Glutamatergic neuron (in vitro differentiated cells): ENCODE data around the gene ARL10. TPM values are rescaled to one million over a fixed set of nuclear protein-coding genes. Genes with fewer than 3 reads are reported as not detected.

Experiments used
- DNase-seq: peaks from one replicate; pipeline ENCODE4 v3.0.0; 2022
- H3K27ac Mint-ChIP-seq: one replicate; pipeline ENCODE4 v1.8.0; 2020; ENCODE audit warnings: mild to moderate bottlenecking, mixed read lengths, inconsistent platforms; ENCODE audit not compliant: unreplicated experiment
- H3K27me3 Mint-ChIP-seq: one replicate; pipeline ENCODE4 v1.8.0; 2020; ENCODE audit warnings: mild to moderate bottlenecking, moderate library complexity, mixed read lengths, inconsistent platforms; ENCODE audit not compliant: unreplicated experiment
- H3K36me3 Mint-ChIP-seq: one replicate; pipeline ENCODE4 v1.8.0; 2020; ENCODE audit warnings: mild to moderate bottlenecking, mixed read lengths, inconsistent platforms; ENCODE audit not compliant: unreplicated experiment
- H3K4me1 Mint-ChIP-seq: one replicate; pipeline ENCODE4 v1.8.0; 2020; ENCODE audit warnings: mild to moderate bottlenecking, low read depth, mixed read lengths, inconsistent platforms; ENCODE audit not compliant: unreplicated experiment
- H3K4me3 Mint-ChIP-seq: one replicate; pipeline ENCODE4 v1.8.0; 2020; ENCODE audit warnings: mild to moderate bottlenecking, mixed read lengths, inconsistent platforms; ENCODE audit not compliant: unreplicated experiment
- H3K9me3 Mint-ChIP-seq: one replicate; pipeline ENCODE4 v1.8.0; 2020; ENCODE audit warnings: mild to moderate bottlenecking, moderate library complexity, mixed read lengths, inconsistent platforms; ENCODE audit not compliant: unreplicated experiment
- total RNA-seq: library from RNA; stranded (reverse); fragmentation: NEBNext Ultra II Directional; extraction: Animal tissue kit (Norgen Biotek cat#: 25700); gene quantifications from one replicate; pipeline ENCODE4 v1.2.1, GENCODE V29; 2021; ENCODE audit not compliant: unreplicated experiment
- TF ChIP-seq, protein P1 (sequence below): fragments of 200-600 bp; sonication (generic); IDR thresholded peaks from one replicate; pipeline ENCODE4 v1.5.0; 2021; ENCODE audit not compliant: partially characterized antibody, unreplicated experiment

The ARL10 gene
- total RNA-seq, 1 donor from 2014 or later, result 34.7 TPM

DNA sequence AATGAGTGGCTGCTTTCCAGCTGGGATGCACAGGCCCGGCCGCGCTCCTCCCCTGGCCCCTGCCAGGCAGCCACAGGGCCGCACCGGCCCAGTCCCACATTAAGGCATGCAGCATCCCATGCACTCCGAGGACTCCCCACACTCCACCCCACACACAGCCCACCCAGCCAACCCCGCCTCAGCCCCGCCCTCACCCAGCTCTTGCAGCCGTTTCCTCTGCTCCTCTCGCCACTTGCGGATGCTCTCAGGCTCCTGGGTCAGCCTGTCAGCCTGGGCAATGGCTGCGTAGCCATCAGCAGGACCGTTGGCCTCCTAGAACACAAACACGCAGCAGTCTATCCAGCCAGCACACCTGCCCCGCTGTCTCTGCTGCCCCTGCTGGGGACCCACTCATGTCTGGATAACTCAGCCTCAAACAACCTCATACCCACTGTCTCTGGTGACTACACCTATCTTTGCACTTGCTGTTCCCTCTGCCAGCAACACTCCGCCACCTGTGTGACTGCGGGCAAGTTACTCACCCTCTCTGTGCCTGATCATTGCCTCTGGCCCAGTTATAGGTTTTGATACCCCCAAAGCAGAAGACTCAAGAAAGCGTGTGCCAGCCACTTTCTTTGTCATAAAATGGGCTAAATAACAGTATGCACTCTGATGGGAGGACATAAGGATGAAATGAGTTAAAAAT lies 32.6 kb downstream of the ARL10 start:
- Mint-ChIP-seq H3K27me3 (peaks cover 9% of the 10 kb centered on the region), H3K36me3 (no peaks in the 10 kb centered on the region), H3K9me3 (peaks cover 2% of the 10 kb centered on the region), H3K4me3 (no peak overlapping the region), H3K4me1 (peaks cover 33% of the 10 kb centered on the region), H3K27ac (peak overlapping the region; percentile 59)
- DNase-seq, result no peak
- TF ChIP-seq, protein P1, sequence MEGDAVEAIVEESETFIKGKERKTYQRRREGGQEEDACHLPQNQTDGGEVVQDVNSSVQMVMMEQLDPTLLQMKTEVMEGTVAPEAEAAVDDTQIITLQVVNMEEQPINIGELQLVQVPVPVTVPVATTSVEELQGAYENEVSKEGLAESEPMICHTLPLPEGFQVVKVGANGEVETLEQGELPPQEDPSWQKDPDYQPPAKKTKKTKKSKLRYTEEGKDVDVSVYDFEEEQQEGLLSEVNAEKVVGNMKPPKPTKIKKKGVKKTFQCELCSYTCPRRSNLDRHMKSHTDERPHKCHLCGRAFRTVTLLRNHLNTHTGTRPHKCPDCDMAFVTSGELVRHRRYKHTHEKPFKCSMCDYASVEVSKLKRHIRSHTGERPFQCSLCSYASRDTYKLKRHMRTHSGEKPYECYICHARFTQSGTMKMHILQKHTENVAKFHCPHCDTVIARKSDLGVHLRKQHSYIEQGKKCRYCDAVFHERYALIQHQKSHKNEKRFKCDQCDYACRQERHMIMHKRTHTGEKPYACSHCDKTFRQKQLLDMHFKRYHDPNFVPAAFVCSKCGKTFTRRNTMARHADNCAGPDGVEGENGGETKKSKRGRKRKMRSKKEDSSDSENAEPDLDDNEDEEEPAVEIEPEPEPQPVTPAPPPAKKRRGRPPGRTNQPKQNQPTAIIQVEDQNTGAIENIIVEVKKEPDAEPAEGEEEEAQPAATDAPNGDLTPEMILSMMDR, result no peak

GRCh38 chr5:176400382-176401156 lies 35.3 kb downstream of the ARL10 start:
- TF ChIP-seq, protein P1, result no peak
- no peak overlapping the region for H3K4me3 Mint-ChIP-seq
- H3K27me3 Mint-ChIP-seq, result peaks cover 9% of the 10 kb centered on the region
- H3K9me3 Mint-ChIP-seq, result peaks cover 2% of the 10 kb centered on the region
- DNase-seq, result no peak
- no peaks in the 10 kb centered on the region for H3K36me3 Mint-ChIP-seq
- peaks cover 33% of the 10 kb centered on the region for H3K4me1 Mint-ChIP-seq
- peak overlapping the region; percentile 15 for H3K27ac Mint-ChIP-seq

DNA sequence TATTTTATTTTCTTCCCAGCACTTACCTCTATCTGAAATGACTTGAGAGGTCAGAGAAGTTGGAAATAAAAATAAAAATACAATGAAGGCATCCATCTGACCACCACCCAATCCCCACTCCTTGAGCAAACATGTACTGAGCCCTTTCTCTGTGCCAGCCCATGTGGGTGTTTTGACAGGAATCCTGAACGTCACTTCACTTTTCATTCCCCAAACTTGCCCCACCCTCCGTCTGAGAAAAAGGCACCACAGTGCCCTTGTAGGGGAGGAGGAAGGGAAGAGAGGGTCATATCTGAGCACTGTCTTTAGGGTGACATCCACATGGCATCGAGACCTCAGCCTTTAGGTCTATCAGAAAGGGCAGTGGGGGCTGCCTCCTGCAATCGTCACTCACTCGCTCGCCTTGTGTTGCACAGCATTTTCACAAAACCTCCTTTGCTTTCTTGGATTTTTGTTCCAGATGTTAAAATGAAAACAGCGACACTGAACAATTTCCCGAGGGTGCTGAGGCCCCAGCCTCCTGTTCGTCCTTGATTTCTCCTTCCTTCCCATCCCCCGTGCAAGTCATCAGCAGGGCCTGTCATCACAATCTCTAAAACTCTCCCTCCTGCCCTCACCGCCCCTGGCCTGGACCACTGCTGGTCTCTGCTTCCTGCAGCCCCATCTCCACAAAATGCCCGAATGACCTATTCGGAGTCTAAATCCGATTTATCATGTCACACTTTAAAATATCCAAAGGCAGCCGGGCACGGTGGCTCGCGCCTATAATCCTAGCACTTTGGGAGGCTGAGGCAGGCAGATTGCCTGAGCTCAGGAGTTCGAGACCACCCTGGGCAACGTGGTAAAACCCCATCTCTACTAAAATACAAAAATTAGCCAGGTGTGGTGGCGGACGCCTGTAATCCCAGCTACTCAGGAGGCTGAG lies 36.3 kb downstream of the ARL10 start:
- peak overlapping the region; percentile 70 for H3K4me3 Mint-ChIP-seq
- TF ChIP-seq, protein P1, result no peak
- H3K9me3 Mint-ChIP-seq, result peaks cover 2% of the 10 kb centered on the region
- H3K27me3 Mint-ChIP-seq, result peaks cover 7% of the 10 kb centered on the region
- peaks cover 28% of the 10 kb centered on the region for H3K4me1 Mint-ChIP-seq
- DNase-seq, result no peak
- H3K36me3 Mint-ChIP-seq, result no peaks in the 10 kb centered on the region
- H3K27ac Mint-ChIP-seq, result peak overlapping the region; percentile 62

DNA sequence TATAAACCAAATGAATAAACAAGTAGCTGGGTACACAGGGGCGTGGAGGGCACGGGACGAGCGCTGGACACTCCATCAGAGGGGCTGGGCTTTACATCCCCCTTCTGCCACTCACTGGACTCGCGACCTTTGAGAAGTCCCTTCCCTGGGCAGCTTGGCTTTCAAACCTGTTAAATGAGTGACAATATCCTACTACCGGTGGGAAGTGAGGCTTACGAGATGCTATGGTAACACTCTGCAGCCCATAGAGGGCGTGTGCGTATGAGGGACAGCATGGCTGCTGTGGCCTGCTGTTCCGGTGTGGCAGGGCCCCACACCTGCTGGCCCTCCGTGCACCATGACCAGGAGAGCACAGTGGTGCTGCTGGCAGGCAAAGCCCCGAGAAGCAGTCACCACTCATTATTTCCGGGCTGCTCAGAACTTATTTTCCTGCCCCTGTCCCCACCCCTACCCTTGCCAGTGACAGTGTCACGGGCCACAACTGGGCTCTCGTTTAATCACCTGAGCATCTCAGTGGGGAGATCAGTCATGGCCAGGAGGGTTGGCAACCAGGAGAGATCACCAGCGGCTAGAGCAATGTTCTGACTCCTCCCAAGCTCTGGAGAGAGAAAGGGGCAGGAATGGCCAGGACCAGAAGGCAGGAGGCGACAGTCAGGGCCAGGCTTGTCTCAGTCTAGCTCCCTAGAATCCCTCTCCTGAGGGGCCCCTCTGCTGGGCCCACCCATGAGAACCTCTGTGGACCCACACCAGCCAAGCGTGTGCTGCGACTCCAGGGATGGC lies 40.6 kb downstream of the ARL10 start:
- TF ChIP-seq, protein P1, result peak; percentile 26
- Mint-ChIP-seq H3K36me3 (no peaks in the 10 kb centered on the region), H3K4me1 (peaks cover 16% of the 10 kb centered on the region), H3K27ac (no peak overlapping the region), H3K9me3 (peaks cover 1% of the 10 kb centered on the region), H3K4me3 (no peak overlapping the region), H3K27me3 (peaks cover 3% of the 10 kb centered on the region)
- DNase-seq, result no peak
